DMS79 (cell line): Measurements from ENCODE around the gene PDE2A.

Experiments
- DNase-seq: peaks from one replicate; lab custom pipeline; 2025; lab: John Stamatoyannopoulos, UW

The PDE2A gene

GRCh38 chr11:72634472-72635095, 39.6 kb downstream of the PDE2A start:
- no peak for DNase-seq

DNA sequence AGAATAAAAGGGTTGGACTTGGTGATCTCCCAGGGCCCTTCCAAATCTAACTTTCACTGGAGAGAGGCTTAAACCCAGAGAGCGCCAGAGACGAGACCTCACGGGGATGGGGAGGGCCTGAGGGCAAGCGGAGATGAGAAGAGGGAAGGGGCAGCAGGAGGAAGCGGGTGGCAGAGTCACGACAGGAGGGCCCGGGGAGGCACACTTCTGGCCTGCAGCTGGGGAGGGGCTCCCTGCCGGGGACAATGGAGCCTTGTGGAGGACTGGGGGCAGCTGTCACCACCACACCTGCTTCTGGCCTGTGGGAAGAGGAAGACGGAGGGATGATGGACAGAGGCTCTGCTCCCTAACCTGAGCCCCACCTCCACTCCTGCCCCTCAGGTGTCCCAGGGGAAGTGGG, 40.2 kb downstream of the PDE2A start:
- no peak for DNase-seq

DNA sequence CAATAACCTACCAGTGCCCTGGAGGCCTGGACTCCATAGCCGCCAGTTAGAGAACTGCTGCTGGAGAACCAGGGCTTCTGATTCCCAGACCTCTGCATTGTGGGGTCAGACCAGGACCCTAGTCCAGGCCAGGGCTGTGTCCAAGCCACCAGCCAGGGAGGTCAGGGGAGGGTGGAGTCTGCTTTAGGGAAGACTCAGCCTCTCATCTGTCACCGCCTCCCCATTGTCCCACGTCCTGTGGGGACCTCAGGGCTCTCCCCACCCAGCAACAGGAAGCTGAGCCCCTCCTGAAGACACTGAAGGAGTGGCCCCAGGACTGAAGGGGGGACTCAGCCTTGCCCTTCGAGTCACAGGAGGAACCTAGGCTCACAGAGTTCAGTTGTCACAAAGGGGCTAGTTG, 41.2 kb downstream of the PDE2A start:
- DNase-seq: no peak

DNA sequence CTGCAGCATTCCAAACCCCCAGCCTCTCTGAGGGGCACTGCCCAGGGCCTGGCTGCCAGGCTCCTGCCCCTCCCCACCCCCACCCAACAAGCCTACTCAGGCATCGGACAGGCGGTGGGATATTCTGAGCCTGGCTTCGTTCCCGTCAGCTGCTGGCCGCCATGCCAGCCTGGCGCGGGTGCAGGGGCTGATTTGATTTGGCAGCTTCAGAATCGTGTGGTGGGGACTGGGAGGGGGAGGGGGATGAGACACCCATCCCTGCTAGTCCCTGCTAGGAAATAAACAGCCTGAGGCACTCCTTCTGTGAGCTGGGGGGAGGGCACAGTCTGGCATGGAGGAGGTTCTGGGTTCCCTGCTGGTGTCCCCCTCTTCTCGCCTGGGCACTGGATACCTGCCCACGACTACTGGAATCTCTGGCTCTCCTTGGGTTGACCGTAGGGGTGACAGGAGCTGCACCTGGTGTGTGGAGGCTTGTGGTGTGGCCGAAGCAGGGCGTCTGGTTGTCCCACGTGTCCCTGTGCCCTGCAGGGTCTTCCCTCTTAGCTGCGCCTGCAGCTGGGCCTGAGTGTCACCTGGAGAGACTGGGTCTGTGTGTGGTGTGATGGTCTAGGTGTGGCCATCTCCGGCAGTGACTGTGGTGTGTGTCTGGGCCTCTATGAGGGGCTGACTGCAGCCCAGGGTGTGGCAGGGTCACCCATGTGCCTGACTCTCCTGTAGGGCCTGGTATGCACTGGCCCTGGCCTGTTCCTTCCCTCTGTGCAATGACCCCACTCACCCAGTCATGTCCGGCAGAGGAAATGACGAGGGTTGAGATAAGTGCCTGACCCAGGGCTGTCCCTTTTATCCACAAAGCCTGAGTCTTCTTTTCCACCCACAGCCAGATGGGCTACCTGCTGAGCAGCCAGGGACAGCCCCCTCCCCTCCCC, 42.2 kb downstream of the PDE2A start:
- no peak for DNase-seq

- no peak for DNase-seq
Measured at GRCh38 chr11:72630104-72630852, 43.9 kb downstream of the PDE2A start.

GRCh38 chr11:72629266-72629665, 45.0 kb downstream of the PDE2A start:
- no peak for DNase-seq

- no peak for DNase-seq
Measured at GRCh38 chr11:72627594-72628281, 46.5 kb downstream of the PDE2A start.

DNA sequence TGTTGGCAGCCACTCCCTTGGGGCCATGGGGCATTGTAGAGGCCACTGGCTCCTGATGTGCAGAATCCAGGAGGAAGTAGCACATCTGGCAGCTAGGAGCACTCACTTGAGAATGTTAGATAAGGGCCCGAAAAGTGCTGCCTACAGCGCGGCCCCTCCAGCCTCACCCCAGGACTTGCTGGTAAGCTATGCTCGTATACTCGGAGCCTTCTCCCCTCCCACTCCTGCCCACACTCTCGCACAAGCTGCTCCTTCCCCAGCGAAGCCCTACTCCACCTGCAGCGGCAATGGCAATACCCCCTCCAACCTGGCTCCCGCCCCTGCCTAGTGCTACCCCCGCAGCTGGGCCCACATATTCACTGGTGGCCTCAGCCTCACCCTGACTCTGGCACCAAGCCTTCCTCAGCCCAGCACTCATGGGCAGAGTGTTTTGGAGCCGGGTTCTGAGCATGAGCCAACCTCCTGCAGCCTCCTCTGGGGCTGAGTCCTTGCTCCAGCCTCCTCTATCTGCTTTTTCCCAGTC, 47.7 kb downstream of the PDE2A start:
- no peak for DNase-seq

DNA sequence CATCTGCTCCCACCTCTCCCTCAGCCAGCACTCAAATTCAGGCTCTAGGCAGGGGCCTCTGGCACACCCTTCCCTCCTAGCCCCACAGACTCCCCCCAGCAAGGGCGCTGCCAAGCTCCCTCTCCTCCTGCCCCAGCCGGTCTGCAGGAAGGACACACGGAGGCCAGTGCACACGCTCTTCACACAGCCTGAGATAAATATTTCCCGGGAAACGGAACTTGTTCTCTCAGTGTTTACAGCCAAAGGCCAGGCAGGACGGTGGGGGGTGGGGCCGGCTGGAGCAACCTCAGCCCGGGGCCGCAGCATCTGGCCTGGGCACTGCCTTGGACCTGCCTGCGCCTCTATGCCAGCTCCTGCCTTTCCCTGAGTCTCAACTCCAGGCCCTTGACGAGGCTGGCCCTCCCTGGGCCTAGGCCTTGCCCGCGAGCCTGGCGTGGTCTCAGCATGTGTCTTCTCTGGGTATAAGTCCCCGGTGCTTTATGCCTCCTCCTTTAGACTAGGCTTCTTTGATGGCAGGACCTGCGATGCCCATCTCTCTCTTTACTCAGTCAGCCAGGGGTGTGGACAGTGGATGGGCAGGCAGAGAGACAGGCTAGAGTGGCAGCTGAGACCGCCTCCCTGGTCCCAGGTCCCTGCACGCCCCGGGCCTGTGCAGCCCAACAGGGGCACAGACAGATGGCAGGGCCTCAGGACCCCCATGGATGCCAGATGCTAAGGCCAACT, 48.4 kb downstream of the PDE2A start:
- no peak for DNase-seq

DNA sequence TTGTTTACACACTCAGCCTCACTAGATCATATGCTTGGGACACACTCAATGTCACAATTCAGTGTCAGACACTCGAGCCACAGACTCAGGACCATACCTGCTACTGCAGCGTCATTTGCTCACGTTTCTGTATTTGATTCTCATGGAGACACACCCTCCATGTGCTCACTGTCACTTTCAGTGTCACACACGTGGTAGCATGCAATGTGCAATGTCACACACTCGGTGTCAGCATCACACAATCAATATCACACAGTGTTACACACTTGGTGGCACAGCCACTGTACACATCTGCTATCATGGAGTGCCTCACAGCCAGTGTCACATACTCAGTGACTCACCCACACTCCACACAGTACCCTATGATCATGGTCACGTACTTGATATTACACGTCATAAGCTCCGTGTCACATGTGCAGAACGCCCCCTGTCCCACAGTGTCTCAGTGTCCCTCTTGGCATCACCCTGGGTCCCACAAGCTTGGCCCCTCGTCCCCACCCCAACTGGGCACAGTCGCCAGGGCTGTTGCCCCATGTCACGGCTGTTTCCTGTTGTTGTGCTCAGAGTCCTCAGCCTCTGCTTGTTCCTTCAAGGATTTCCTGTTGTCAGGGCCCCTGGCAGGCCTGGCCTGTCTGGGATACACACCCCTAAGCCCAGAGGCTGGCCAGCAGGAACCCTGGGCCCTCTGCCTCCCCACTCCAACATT, 49.6 kb downstream of the PDE2A start:
- no peak for DNase-seq

GRCh38 chr11:72623052-72623451, 51.2 kb downstream of the PDE2A start:
- DNase-seq: no peak

- DNase-seq: no peak
Measured at GRCh38 chr11:72621008-72621610, 53.1 kb downstream of the PDE2A start.

GRCh38 chr11:72618803-72619202, 55.4 kb downstream of the PDE2A start:
- no peak for DNase-seq

DNA sequence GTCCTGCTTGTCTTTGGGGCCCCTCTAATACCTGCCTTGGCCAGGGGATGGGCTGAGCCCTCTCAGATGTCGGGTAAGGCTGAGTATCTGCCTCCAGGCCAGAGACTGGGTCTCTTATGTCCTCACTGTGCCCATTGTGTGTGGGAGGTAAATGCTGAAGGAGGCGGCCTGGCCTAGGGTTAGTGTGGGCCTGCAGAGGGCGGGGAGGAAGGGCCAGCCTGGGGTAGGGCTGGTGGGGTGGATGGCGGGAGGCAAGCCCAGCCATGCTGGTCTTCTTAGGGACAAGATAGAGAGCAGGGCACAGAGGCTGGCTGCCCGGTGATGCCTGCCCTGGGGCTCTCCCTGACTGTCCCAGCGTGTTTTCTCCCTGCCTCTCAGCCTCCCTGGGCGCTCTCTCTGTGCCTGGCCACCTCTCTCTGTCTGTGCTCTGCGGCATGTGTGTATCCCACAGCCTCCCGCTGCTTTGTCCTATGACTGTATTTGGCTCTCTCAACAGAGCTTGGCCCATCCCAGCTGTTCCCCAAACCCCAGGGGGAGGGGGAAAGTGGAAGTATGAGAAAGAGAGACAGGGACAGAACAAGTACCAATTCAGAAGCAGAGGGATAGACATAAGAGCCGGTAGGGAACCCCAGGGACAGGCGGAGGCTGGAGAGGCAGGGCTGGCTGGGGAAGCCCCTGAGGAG, 57.0 kb downstream of the PDE2A start:
- no peak for DNase-seq

DNA sequence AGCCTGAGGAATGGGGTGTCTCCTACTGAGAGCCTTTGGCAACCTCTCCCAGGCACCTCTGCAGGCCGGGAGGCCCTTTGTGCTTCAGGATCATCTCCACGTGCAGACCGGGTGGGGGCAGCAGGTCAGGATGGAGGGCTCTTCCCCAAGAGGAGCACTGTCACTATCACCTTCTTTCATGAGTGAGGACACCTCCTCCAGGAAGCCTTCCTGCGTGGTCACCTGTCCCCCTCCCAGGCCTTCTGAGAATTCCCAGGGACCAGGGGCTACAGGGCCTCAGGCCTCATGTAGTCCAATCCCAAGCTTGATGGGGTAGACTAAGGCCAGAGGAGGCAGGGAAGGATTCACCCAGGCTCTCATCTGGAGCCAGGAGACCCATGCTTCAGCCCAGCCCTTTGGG, 57.6 kb downstream of the PDE2A start:
- DNase-seq: no peak

- no peak for DNase-seq
Measured at GRCh38 chr11:72615329-72615728, 58.9 kb downstream of the PDE2A start.

GRCh38 chr11:72614381-72614780, 59.8 kb downstream of the PDE2A start:
- no peak for DNase-seq

- DNase-seq: no peak
Measured at GRCh38 chr11:72613977-72614376, 60.2 kb downstream of the PDE2A start.

- no peak for DNase-seq
Measured at GRCh38 chr11:72613450-72613849, 60.8 kb downstream of the PDE2A start.

DNA sequence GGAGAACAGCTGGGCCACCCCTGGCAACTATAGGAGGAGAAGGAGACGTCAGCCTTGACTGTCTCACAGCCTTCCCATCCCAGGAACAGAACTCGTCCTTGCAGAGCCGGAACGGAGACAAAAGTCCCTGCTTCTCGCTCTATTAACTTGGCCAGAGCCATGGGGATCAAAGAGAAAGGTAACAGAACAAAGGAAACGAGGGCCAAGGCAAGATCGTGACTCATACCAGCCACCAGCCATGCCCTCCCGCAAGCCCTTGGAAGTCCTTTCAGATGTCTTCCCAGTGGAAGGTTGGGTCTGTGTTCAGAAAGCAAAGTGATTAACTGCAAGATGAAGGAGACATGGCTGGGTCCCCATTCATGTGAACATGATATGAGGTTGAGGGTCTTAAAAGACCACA, 64.7 kb downstream of the PDE2A start:
- DNase-seq: no peak
